ENCODE data around the gene INTS4.

- TF ChIP-seq, protein P1, sequence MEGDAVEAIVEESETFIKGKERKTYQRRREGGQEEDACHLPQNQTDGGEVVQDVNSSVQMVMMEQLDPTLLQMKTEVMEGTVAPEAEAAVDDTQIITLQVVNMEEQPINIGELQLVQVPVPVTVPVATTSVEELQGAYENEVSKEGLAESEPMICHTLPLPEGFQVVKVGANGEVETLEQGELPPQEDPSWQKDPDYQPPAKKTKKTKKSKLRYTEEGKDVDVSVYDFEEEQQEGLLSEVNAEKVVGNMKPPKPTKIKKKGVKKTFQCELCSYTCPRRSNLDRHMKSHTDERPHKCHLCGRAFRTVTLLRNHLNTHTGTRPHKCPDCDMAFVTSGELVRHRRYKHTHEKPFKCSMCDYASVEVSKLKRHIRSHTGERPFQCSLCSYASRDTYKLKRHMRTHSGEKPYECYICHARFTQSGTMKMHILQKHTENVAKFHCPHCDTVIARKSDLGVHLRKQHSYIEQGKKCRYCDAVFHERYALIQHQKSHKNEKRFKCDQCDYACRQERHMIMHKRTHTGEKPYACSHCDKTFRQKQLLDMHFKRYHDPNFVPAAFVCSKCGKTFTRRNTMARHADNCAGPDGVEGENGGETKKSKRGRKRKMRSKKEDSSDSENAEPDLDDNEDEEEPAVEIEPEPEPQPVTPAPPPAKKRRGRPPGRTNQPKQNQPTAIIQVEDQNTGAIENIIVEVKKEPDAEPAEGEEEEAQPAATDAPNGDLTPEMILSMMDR (IDR thresholded peaks at IDR 0.05) = no peak
- TF ChIP-seq POLR2A (IDR thresholded peaks at IDR 0.05) = no peak
Measured at GRCh38 chr11:77882396-77882795, 112.1 kb downstream of the INTS4 start.

Measured in adrenal gland (tissue), 5 donors.